Measurements from ENCODE around the gene RITA1. TPM values are rescaled to one million over a fixed set of nuclear protein-coding genes. Genes with fewer than 3 reads are reported as not detected.

RITA1 gene
- total and polyA plus RNA-seq, 2 of the 4 experiments (the other 2 are of a cell fraction): 14.2 to 14.7 TPM

DNA sequence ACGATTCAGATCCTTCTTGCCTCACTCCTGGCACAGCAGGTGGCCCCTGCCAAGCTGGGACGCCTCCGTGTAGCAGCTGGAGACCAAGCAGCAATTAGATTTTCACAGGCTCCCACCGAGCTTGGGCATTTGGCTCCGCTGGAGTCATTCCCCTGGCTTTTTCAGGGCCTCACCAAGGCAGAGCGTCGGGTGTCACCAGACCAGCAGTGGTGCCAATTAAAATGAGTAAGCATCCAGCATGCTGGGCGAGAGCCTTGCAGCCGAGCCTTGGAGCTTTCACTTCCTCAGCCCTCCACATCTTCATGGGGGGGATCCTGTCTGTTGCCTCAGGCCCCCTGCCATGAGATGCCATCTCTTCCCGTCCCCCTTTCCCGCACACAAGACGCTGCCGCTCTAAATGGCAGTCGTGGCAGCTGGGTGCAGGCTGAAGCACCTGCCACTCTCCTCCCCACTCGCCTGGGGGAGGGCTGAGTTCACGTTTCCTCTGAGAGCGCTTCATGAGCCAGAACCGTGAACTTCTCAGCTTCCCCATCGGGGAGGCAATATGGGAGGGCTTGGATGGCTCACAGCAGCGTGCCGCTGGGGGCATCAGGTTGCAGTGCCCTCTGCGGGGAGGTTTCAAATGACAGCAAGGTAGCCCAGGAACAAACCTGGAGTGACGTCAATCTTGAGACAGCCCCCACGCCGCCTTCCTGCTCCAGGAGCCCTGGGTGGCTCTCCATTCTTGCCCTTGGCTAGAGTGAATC is 47.5 kb downstream of the RITA1 start:
- dilution Hi-C loops (cut with HindIII; ENCODE audit: low sequenced_read_pairs, unreplicated experiment): no loop called here
- Histone ChIP-seq H3K4me1 (ENCODE audit: control insufficient read depth, insufficient read depth, low read length) (peaks cover 10% of the 10 kb centered on the region), H2BK15ac (ENCODE audit: low read depth, low read length) (no peak overlapping the region), H3K9me1 (ENCODE audit: insufficient read depth, low read length) (peaks cover 13% of the 10 kb centered on the region; the same call in 1 of the 2 replicates), H3K23ac (ENCODE audit: low read depth, low read length) (no peak overlapping the region), H4K8ac (ENCODE audit: low read depth in 2 of 2, low read length in 2 of 2) (no peak overlapping the region), H3K9ac (ENCODE audit: low read depth, low read length) (no peak overlapping the region), H4K91ac (ENCODE audit: insufficient read depth, low read depth, low read length) (no peak overlapping the region), H3K36me3 (ENCODE audit: control insufficient read depth, insufficient read depth, low read length) (peaks cover 29% of the 10 kb centered on the region), H3K56ac (ENCODE audit: extremely low read depth, insufficient read depth, low read length) (no peak overlapping the region), H2AFZ (replicated peaks; ENCODE audit: low read length, poor library complexity) (no peak overlapping the region), H2AK5ac (ENCODE audit: low read depth, low read length) (0 out of 2 replicates have a peak overlapping the region, but pooled peaks have one; percentile 88), H3K27me3 (ENCODE audit: control insufficient read depth, insufficient read depth, low read length) (no peaks in the 10 kb centered on the region), H4K20me1 (ENCODE audit: insufficient read depth, low read length) (no peaks in the 10 kb centered on the region), H2AK9ac (replicated peaks; ENCODE audit: low read depth, low read length, poor library complexity) (no peak overlapping the region), H2BK20ac (ENCODE audit: low read depth, low read length) (no peak overlapping the region), H3K4me2 (ENCODE audit: low read depth, low read length) (no peak overlapping the region), H3K4ac (ENCODE audit: low read depth, low read length) (no peak overlapping the region), H3K14ac (replicated peaks; ENCODE audit: low read depth, low read length) (no peak overlapping the region), H3K18ac (ENCODE audit: low read depth, low read length) (no peak overlapping the region), H3K4me3 (ENCODE audit: insufficient read depth, low read depth, low read length) (no peak overlapping the region), H3K9me3 (ENCODE audit: control insufficient read depth, insufficient read depth, low read length) (peaks cover 4% of the 10 kb centered on the region), H2BK120ac (ENCODE audit: low read depth, low read length) (no peak overlapping the region), H3K27ac (ENCODE audit: insufficient read depth, low read length) (no peak overlapping the region), H2BK5ac (ENCODE audit: low read depth, low read length, poor library complexity, severe bottlenecking) (no peak overlapping the region), H3K79me1 (ENCODE audit: low read depth in 1 of 2, low read length in 2 of 2) (no peaks in the 10 kb centered on the region), H4K5ac (ENCODE audit: low read depth, low read length) (no peak overlapping the region)
- ChIA-PET POLR2A (ENCODE audit: unreplicated experiment) (no interaction called here), CTCF (interaction anchor here (0.7 to 0.8 kb wide), 2 partner anchors 10 to 21 kb away, joined by 3 read pairs; no protein-coding TSS in a partner anchor)
- WGBS, 2 experiments (ENCODE audit: extremely low coverage in 2 of 2, insufficient read length in 1 of 2): 82% methylated on average over 11 of the region's 25 CpGs; no CpG with 5 or more reads in 1 of the 2 experiments
- ATAC-seq (ENCODE audit: low read depth) (no peak), DNase-seq (no peak)
- no TSS peak for BruUV-seq (replicated peaks)
- in situ Hi-C loops (cut with MboI; ENCODE audit: low sequenced_read_pairs): no loop called here
- intact Hi-C loops (cut with micrococcal nuclease): no loop called here
- TF ChIP-seq MAFK (IDR thresholded peaks at IDR 0.05; ENCODE audit: low read depth, low read length) (no peak), MAZ (IDR thresholded peaks at IDR 0.05; ENCODE audit: borderline replicate concordance, low read depth, low read length) (no peak), NFE2L2 (IDR thresholded peaks at IDR 0.05; ENCODE audit: low read depth, low read length) (no peak), MXI1 (IDR thresholded peaks at IDR 0.05; ENCODE audit: borderline replicate concordance, low read depth, low read length) (no peak), RAD21 (IDR thresholded peaks at IDR 0.05; ENCODE audit: low read length) (no peak), RCOR1 (IDR thresholded peaks at IDR 0.05; ENCODE audit: insufficient replicate concordance, low read length) (no peak), FOS (IDR thresholded peaks at IDR 0.05; ENCODE audit: low read depth, low read length) (no peak), RFX5 (IDR thresholded peaks at IDR 0.05; ENCODE audit: low read depth, low read length) (no peak), CEBPB (IDR thresholded peaks at IDR 0.05; ENCODE audit: low read depth, low read length) (no peak), POLR2A (IDR thresholded peaks at IDR 0.05; ENCODE audit: low read depth, low read length) (no peak), CHD1 (IDR thresholded peaks at IDR 0.05; ENCODE audit: low read depth, low read length) (no peak), SMC3 (IDR thresholded peaks at IDR 0.05; ENCODE audit: low read depth, low read length) (no peak)
- TF ChIP-seq, protein P1, sequence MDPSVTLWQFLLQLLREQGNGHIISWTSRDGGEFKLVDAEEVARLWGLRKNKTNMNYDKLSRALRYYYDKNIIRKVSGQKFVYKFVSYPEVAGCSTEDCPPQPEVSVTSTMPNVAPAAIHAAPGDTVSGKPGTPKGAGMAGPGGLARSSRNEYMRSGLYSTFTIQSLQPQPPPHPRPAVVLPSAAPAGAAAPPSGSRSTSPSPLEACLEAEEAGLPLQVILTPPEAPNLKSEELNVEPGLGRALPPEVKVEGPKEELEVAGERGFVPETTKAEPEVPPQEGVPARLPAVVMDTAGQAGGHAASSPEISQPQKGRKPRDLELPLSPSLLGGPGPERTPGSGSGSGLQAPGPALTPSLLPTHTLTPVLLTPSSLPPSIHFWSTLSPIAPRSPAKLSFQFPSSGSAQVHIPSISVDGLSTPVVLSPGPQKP (IDR thresholded peaks at IDR 0.05; ENCODE audit: borderline replicate concordance, low read depth, low read length): no peak
- TF ChIP-seq, protein P2, sequence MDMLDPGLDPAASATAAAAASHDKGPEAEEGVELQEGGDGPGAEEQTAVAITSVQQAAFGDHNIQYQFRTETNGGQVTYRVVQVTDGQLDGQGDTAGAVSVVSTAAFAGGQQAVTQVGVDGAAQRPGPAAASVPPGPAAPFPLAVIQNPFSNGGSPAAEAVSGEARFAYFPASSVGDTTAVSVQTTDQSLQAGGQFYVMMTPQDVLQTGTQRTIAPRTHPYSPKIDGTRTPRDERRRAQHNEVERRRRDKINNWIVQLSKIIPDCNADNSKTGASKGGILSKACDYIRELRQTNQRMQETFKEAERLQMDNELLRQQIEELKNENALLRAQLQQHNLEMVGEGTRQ (IDR thresholded peaks at IDR 0.05; ENCODE audit: low read depth, low read length): no peak
- TF ChIP-seq, protein P3, sequence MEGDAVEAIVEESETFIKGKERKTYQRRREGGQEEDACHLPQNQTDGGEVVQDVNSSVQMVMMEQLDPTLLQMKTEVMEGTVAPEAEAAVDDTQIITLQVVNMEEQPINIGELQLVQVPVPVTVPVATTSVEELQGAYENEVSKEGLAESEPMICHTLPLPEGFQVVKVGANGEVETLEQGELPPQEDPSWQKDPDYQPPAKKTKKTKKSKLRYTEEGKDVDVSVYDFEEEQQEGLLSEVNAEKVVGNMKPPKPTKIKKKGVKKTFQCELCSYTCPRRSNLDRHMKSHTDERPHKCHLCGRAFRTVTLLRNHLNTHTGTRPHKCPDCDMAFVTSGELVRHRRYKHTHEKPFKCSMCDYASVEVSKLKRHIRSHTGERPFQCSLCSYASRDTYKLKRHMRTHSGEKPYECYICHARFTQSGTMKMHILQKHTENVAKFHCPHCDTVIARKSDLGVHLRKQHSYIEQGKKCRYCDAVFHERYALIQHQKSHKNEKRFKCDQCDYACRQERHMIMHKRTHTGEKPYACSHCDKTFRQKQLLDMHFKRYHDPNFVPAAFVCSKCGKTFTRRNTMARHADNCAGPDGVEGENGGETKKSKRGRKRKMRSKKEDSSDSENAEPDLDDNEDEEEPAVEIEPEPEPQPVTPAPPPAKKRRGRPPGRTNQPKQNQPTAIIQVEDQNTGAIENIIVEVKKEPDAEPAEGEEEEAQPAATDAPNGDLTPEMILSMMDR (conservative IDR thresholded peaks at IDR 0.05; ENCODE audit: low read depth, low read length): no peak

All from IMR-90 (cell line).